ENCODE results near the gene NUB1.

NUB1 gene

DNA sequence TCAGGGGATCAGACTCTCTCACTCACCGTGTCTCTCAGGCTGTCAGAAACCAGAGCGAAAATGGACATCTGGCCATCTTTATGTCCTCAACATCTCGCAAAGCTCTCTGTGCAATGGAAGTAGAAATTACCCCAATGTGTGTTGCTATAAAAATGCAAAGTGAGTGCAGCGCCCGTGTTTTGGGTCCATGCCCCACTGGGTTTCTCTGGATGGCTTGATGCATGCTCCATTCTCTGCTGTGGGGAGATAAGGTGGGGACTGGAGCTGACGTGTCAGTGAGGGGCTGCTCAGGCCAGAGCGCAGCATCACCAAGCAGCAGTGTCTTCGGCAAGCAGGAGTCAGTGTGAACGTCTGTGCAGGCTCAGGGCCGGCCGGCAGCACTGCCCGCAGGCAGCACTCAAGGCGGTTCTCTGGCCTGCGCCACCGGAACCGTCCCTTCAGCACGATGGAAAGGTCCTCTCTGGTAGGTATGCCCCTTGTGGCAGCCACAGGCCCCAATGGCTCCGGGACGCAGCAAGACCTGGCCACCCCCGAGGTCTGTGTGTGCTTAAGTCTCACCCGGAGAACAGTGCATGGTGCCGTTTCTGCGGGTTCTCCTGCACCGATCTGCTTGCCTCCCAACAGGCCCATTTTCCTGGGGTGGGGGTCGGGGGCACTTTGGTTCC is 38.1 kb downstream of the NUB1 start:
- Histone ChIP-seq H3K4me1 (ENCODE audit: control insufficient read depth, low read length) (peaks cover 16% of the 10 kb centered on the region), H3K27me3 (ENCODE audit: control insufficient read depth, low read length) (peaks cover 34% of the 10 kb centered on the region), H3K4me3 (ENCODE audit: low read length) (no peak overlapping the region), H3K27ac (ENCODE audit: low read depth, low read length) (no peak overlapping the region), H3K9me3 (ENCODE audit: control insufficient read depth, insufficient read depth, low read length) (no peaks in the 10 kb centered on the region), H3K36me3 (ENCODE audit: control insufficient read depth, low read length) (peaks cover 7% of the 10 kb centered on the region), H3F3A (ENCODE audit: control insufficient read depth, insufficient read depth) (no peaks in the 10 kb centered on the region), H3K9me2 (replicated peaks; ENCODE audit: control insufficient read depth, low read length) (no peaks in the 10 kb centered on the region), H3K79me2 (ENCODE audit: control insufficient read depth, low read length) (no peaks in the 10 kb centered on the region), H4K20me1 (ENCODE audit: control insufficient read depth, insufficient read depth, low read depth, low read length) (0 out of 2 replicates have a peak, but pooled peaks cover 4% of the 10 kb centered on the region), H3K4me2 (ENCODE audit: low read length) (no peak overlapping the region)
- no peak for TF ChIP-seq EZH2phosphoT487 (IDR thresholded peaks at IDR 0.05; ENCODE audit: borderline replicate concordance, low read length)
- TF ChIP-seq, protein P1, sequence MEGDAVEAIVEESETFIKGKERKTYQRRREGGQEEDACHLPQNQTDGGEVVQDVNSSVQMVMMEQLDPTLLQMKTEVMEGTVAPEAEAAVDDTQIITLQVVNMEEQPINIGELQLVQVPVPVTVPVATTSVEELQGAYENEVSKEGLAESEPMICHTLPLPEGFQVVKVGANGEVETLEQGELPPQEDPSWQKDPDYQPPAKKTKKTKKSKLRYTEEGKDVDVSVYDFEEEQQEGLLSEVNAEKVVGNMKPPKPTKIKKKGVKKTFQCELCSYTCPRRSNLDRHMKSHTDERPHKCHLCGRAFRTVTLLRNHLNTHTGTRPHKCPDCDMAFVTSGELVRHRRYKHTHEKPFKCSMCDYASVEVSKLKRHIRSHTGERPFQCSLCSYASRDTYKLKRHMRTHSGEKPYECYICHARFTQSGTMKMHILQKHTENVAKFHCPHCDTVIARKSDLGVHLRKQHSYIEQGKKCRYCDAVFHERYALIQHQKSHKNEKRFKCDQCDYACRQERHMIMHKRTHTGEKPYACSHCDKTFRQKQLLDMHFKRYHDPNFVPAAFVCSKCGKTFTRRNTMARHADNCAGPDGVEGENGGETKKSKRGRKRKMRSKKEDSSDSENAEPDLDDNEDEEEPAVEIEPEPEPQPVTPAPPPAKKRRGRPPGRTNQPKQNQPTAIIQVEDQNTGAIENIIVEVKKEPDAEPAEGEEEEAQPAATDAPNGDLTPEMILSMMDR (IDR thresholded peaks at IDR 0.05; ENCODE audit: low read depth, low read length, poor library complexity, severe bottlenecking), result no peak

DNA sequence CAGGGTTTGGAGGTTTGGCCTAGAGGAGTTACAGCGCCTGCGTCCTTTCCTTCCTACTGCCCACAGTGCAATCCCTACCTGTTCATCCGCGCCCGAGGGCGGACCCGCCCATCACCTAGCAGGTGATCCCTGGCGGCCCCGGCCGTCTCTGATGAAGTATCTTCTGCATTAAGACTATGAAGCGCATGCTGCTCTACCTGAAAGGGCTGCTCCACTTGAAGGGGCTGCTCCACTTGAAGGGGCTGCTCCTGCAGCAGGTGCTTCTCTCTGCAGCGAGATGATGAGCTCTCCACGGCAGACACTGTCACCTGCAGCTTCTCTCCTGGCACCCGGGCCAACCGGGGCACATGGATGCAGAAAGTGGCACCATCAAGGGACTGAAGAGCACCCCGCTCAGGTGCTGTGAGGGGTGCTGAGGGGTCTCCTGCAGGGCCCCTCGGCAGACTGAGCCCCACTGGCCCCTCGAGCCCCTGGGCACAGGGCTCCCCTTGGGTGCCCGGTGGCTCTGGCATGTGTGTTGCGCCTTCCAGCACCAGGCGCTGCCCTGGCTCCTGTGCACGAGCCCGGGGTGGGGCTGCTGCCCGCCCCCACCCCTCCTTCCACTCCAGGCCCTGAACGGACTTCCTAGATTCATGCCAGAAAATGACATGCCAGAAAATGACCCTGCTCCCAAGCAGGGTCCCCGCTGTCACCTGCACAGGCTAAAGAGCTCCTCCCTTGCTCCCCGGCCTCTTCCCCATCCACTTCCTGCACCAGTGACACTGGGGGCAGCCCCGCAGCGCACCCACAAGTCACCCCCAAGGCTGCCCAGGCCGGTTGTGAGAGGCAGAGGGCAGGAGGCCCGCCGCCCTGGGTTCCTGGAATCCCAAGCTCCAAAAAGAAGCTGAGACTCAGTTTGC is 38.8 kb downstream of the NUB1 start:
- peaks cover 16% of the 10 kb centered on the region for H3K4me1 ChIP-seq (ENCODE audit: control insufficient read depth, low read length)
- 0 out of 2 replicates have a peak, but pooled peaks cover 4% of the 10 kb centered on the region for H4K20me1 ChIP-seq (ENCODE audit: control insufficient read depth, insufficient read depth, low read depth, low read length)
- H3K27me3 ChIP-seq (ENCODE audit: control insufficient read depth, low read length), result peaks cover 40% of the 10 kb centered on the region
- no peaks in the 10 kb centered on the region for H3K9me2 ChIP-seq (replicated peaks; ENCODE audit: control insufficient read depth, low read length)
- H3K79me2 ChIP-seq (ENCODE audit: control insufficient read depth, low read length), result no peaks in the 10 kb centered on the region
- H3K36me3 ChIP-seq (ENCODE audit: control insufficient read depth, low read length), result peaks cover 7% of the 10 kb centered on the region
- H3K27ac ChIP-seq (ENCODE audit: low read depth, low read length), result no peak overlapping the region
- no peak for TF ChIP-seq EZH2phosphoT487 (IDR thresholded peaks at IDR 0.05; ENCODE audit: borderline replicate concordance, low read length)
- H3K4me3 ChIP-seq (ENCODE audit: low read length), result peak overlapping the region; percentile 33
- no peaks in the 10 kb centered on the region for H3K9me3 ChIP-seq (ENCODE audit: control insufficient read depth, insufficient read depth, low read length)
- no peaks in the 10 kb centered on the region for H3F3A ChIP-seq (ENCODE audit: control insufficient read depth, insufficient read depth)
- H3K4me2 ChIP-seq (ENCODE audit: low read length), result peak overlapping the region; percentile 37

DNA sequence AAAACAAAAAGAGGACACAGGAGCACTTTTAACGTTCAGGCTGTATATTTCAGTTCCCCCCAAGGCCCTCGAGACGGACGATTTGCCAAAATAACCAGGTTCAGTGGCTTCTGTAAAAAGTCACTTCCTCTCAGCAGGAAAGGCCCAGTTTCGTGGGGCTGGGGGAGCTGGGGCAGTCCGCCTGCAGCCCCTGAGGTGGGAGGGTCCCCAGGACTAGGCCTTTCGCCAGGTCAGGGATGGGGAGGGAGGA is 39.4 kb downstream of the NUB1 start:
- Histone ChIP-seq H3K36me3 (ENCODE audit: control insufficient read depth, low read length) (peaks cover 7% of the 10 kb centered on the region), H3K4me3 (ENCODE audit: low read length) (peak overlapping the region; percentile 33)

More for the DNA sequence above, 39.4 kb downstream of the NUB1 start:
- H3K27me3 ChIP-seq (ENCODE audit: control insufficient read depth, low read length), result peaks cover 40% of the 10 kb centered on the region
- H3K79me2 ChIP-seq (ENCODE audit: control insufficient read depth, low read length), result no peaks in the 10 kb centered on the region
- H3K9me3 ChIP-seq (ENCODE audit: control insufficient read depth, insufficient read depth, low read length), result no peaks in the 10 kb centered on the region
- no peaks in the 10 kb centered on the region for H3F3A ChIP-seq (ENCODE audit: control insufficient read depth, insufficient read depth)
- H3K27ac ChIP-seq (ENCODE audit: low read depth, low read length), result no peak overlapping the region
- H4K20me1 ChIP-seq (ENCODE audit: control insufficient read depth, insufficient read depth, low read depth, low read length), result 0 out of 2 replicates have a peak, but pooled peaks cover 4% of the 10 kb centered on the region
- no peak for TF ChIP-seq EZH2phosphoT487 (IDR thresholded peaks at IDR 0.05; ENCODE audit: borderline replicate concordance, low read length)
- TF ChIP-seq, protein P1 (IDR thresholded peaks at IDR 0.05; ENCODE audit: low read depth, low read length, poor library complexity, severe bottlenecking), result no peak
- peak overlapping the region; percentile 37 for H3K4me2 ChIP-seq (ENCODE audit: low read length)
- no peaks in the 10 kb centered on the region for H3K9me2 ChIP-seq (replicated peaks; ENCODE audit: control insufficient read depth, low read length)
- peaks cover 16% of the 10 kb centered on the region for H3K4me1 ChIP-seq (ENCODE audit: control insufficient read depth, low read length)
